Stimulated activated CD4-positive, alpha-beta T cell treated with anti-CD3 and anti-CD28 coated beads, Interleukin-12 subunit alpha, Interleukin-12 subunit beta, amount 100 ng/mL, for 48 hours (primary cell): Measurements from ENCODE around the gene SLAMF8.

Experiments used
- DNase-seq, 3 donors: peaks; one replicate each; pipeline ENCODE4 v3.0.0-alpha.2; 2020; ENCODE audit warnings: low read depth in 2 of 3, low spot score in 1 of 3

SLAMF8 gene

DNA sequence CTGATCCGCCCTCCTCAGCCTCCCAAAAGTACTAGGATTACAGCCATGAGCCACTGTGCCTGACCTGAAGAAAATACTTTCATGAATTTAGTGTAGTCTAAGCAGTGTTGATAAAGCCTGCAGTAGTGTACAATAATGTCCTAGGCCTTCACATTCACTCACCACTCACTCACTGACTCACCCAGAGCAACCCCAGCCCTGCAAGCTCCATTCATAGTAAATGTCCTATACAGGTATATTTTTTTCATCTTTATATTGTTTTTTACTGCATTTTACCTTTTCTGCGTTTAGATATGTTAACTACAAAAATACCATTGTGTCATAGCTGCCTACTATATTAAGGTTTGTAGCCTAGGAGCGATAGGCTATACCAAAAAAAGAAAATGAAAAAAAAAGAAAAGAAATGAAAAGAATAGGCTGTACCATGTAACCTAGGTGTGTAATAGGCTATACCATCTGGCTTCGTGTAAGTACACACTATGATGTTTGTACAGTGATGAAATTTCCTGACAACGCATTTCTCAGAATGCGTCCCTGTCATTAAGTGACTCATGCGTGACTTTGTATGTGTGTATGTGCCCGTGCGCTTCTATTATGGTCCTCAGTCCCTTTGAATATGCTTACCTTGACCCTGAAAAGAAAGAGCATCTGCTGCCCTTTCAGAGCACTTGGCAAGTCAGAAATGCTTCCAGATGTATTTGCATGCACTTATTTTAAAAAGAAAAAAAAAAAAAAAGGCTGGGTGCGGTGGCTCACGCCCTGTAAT is 9.2 kb upstream of the SLAMF8 start:
- DNase-seq: no peak

DNA sequence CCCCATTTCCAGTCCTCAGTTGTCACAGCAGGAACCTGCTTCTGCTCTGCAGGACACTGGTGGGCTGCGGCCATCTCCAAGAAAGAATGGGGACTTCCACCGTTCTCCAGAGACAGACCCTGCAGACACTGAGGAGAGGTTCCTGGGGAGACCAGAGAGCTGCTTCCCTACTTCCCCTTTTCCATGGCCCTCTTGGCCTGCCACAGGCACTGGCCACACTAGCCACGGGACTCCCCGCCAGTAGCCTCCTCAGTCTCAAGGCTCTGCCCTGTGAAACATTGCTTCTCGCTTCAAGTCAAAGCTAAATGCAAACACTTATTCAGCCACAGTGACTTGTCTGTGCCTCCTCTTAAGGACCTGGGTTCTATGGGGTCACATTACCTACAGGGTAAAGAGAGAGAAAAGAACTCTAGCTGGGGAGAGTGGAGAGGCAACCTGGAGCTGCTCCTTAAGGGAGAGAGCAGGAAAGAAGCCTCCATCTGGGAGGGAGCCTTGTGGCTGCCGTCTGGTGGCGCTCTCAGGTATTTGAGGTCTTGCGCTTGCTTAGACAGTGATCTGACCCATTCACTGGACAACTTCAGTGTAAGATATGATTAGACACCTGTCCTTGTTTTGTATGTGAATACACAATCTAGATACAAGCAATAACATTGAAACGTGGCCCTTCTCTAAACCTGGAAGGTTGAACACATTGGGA is 5.4 kb upstream of the SLAMF8 start:
- DNase-seq: no peak

DNA sequence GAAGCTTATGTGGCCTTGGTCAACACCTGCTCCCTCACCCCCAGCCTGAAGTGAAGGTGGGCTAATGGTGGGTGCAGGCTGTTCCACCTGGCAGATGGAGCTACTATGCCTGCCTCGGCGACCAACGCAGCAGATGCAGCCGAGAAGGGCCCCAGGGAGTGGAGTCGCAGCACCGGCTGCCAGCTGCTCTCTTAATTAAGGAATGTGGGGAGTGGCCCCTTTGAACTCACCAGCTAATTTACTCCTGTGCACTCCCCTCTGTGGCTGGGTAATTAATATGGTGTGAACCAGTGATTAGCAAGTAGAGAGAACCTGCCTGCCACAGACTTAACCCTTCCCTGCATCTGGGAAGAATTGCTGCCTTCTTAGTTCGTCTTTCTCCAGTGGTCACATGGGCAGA is 3.3 kb upstream of the SLAMF8 start:
- no peak for DNase-seq

DNA sequence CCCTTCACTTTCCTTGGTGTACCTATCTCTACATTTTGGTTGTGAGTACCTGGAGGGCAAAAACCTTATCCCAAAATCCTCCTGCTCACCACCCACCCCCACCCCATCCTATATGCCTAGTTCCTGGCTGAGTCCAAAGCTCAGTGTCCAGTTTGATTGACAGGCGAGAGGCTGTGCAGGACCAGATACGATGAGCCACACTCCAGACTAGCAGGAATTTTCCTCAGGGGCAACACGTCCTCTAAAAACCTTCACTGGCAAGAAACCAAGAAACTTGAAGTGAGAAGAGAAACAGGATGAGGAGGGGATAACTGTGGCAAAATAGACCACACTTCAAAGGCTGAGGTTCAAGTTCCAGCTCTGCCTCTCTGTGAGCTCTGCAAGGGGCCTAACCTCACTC is 1.1 kb upstream of the SLAMF8 start:
- DNase-seq: no peak

DNA sequence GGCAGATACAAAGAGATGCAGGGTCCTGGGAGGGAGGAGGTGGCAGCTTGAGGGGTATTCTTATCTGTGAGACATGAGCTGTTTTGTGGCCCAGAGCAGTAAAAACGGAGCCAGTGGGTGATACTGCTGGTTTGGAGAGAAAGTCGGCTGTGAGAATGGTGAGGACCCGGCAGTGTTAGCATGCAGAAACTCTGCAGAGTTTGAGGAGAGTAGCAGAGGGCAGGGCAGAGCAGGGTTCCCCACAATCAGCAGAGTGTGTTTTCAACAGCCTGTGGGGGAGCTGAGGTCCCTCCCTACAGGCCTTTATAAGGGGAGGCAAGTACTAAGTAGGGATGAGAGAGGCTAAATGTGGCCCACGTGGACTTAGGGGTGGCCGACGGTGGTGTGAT is 423 bp downstream of the SLAMF8 start:
- DNase-seq: no peak

DNA sequence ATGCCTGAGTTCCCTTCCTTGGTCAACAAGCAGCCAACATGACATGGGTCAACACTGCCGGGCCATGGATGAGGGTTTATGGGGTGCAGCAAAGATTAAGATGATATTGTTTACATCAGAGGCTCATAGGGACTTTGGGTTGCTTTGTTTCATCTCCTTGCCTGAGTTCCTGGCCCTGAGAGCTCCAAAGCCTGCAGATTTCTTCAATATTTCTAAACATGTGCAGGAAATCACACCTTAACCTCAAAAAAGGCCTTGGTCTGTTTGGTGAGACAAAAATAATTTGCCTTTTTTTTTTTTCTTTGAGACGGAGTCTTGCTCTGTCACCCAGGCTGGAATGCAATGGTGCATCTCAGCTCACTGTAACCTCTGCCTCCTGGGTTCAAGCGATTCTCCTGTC is 876 bp downstream of the SLAMF8 start:
- no peak for DNase-seq

DNA sequence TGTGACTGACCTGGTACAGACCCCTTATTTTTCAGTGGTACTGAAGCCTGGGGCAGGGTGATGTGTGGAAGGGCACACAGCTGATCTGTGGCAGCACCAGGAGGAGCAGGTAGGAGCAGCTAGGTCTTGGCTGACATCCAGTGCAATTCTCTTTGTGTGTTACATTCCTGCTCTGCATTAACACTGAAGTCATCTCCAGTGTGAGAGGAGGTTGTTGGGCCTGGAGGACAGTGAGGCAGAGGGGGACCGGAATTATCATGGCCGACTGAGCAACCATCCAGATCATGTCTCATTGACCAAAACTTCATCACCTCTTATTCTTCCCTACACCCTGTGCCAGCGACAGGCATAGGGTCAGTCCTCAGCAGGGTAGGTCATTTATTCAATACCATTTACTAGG is 1.5 kb downstream of the SLAMF8 start:
- DNase-seq: no peak

DNA sequence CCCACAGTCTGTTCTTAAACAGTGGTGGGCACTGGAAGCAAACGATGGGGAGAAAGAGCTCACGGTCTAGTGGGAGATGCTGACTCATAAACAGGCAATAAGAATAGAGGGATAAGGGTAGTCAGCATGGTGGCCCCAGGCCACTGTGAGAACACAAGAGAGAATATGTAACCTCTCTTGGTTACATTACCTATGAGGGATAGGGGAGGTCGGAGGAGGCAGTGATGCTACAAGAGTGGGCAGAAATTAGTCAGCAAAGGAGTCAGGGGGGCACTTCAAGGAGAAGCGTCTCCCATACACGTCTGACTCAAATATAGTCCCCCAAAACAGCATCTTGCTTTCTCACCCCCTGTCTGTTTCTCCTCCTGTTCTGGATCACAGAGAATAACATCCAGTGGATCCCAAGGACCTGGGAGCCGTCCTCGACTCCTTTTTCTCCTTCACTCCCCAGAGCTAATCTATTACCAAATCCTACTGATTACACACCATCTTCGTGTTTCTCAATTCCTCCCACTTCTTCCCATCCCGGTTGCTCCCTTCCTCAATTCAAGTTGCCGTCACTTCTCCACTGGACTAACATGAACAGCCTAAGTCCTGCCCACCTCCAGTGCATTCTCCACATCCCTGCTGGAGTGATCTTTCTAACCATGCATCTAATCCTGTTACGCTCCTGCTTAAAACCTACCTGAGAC is 2.1 kb downstream of the SLAMF8 start:
- no peak for DNase-seq

DNA sequence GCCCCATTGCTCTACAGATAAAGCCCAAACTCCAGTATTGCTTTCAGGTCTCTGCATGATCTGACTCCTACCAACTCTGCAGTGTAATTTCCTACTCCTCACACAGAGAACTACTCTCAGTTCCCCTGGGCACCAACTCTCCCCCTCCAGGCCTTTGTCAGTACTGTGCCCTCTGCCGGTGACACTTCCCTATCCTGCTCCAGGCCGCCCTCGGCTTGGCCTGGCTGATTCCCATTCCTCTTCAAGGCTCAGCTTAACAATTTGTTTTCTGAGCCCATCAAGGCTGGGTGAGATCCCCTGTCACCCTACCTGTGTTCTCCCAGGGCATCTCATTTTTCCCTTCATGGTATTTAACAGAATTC is 2.6 kb downstream of the SLAMF8 start:
- no peak for DNase-seq

DNA sequence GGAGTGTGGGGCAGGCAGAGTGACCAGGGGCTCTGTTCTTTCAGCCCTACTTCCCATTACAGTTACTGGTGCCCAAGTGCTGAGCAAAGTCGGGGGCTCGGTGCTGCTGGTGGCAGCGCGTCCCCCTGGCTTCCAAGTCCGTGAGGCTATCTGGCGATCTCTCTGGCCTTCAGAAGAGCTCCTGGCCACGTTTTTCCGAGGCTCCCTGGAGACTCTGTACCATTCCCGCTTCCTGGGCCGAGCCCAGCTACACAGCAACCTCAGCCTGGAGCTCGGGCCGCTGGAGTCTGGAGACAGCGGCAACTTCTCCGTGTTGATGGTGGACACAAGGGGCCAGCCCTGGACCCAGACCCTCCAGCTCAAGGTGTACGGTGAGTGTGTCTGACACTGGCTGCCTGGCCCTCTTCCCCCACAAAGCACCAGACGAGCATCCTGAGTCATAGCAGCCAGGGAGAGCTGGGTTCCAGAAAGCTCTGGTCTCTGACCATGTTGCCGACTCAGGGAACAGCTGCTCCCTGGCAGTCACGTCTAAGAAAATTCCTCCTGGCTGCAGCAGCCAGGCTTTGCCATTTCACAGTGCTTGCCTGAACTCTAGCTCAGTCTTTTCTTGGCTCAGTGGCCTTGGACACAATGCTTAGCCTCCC is 3.3 kb downstream of the SLAMF8 start:
- DNase-seq: no peak

DNA sequence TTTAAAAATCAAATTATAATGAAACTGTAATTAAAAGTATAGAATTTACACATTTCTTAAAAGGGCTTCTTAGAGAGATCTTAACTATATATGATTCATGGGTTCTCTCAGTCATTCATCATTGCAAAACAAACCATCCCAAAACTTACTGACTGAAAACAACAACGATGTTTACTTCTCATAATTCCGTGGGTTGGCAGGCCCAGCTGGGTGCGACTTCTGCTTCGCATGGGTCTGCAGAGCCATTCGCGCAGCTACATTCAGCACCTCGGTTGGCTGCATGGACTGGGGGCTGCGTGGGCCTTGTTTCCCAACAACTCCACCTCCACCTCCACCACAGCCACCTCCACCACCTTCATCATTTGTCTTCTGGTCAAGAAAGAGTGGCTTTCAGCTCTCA is 4.0 kb downstream of the SLAMF8 start:
- DNase-seq: no peak

DNA sequence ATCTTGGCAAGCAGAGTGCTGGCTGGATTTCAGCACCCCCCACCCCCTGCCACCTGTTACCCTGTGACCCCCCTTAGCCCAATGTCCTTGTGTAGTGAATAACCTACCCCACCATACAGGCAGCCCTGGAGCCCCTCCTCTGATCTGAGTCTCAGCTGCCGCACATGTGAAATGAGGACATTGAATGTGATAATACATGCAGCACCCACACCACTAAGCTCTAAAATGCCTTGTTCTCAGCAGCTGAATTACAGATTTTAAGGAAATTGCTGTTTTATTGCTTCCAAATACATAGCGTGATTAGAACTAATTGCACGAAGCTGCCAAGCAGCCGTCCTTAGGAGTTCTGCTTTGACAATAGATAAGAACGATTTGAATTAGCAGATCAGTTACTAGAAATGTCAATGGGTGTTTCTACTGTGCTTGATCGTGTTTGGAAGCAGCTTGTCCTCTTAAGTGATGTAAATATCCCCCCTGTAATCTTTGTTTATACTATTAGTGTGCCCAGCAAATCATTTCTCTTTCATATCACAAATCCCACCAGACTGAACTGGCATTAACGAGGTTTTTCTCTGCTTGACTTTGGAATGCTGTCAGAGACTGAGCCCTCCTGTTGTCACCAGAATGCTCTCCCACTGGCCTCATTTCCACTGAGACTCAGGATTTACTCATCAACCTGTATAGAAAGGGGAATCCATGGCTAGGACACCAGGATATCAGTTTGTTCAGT is 4.9 kb downstream of the SLAMF8 start:
- DNase-seq: no peak

DNA sequence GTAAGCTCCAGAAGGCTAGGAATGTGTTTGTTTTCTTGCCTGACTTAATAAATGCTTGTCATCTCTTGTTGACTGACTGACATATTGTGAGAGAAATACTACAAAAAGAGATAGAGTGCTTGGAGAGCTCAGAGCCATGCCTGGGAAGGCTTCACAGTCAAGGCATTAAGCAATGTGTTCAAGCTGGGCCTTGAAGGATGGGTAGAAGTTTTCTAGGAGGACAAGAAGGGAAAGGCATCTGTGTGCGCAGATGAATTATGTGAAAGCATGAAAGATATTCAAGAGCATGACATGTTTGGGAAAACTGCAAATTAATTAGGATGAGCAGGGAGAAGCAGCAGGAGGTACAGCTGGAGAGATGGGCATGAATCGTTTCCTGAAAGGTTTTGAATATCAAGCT is 5.6 kb downstream of the SLAMF8 start:
- DNase-seq: no peak

DNA sequence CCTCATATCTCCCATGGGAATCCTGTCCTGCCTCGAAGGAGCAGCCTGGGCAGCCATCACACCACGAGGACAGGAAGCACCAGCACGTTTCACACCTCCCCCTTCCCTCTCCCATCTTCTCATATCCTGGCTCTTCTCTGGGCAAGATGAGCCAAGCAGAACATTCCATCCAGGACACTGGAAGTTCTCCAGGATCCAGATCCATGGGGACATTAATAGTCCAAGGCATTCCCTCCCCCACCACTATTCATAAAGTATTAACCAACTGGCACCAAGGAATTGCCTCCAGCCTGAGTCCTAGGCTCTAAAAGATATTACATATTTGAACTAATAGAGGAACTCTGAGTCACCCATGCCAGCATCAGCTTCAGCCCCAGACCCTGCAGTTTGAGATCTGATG is 8.7 kb downstream of the SLAMF8 start:
- DNase-seq: no peak

DNA sequence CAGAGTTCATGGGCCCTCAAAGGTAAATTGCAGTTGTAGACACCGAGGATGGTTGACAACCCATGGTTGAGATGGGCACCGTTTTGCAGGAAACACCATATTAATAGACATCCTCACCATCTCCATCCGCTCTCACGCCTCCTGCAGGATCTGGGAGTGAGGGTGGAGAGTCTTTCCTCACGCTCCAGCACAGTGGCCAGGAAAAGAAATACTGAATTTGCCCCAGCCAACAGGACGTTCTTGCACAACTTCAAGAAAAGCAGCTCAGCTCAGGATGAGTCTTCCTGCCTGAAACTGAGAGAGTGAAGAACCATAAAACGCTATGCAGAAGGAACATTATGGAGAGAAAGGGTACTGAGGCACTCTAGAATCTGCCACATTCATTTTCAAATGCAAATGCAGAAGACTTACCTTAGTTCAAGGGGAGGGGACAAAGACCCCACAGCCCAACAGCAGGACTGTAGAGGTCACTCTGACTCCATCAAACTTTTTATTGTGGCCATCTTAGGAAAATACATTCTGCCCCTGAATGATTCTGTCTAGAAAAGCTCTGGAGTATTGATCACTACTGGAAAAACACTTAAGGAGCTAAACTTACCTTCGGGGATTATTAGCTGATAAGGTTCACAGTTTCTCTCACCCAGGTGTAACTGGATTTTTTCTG is 9.3 kb downstream of the SLAMF8 start:
- no peak for DNase-seq

DNA sequence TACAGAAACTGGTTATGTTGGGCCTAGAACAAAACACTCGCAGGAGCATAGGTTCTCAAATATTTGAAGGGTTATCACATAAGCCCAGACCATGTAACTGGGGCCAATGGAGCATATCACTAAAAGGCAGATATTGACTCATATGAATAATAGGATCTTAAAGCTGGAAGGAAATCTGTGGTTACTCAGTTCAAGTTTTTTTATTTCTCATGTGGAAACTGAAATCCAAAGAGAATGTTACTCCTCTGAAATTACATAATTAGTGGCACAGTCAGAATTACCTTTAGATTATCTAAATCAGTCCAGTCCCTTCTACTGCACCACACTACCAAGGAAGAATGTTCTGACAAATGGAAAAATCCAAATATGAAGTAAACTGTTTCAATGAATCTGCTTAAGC is 12.0 kb downstream of the SLAMF8 start:
- no peak for DNase-seq

DNA sequence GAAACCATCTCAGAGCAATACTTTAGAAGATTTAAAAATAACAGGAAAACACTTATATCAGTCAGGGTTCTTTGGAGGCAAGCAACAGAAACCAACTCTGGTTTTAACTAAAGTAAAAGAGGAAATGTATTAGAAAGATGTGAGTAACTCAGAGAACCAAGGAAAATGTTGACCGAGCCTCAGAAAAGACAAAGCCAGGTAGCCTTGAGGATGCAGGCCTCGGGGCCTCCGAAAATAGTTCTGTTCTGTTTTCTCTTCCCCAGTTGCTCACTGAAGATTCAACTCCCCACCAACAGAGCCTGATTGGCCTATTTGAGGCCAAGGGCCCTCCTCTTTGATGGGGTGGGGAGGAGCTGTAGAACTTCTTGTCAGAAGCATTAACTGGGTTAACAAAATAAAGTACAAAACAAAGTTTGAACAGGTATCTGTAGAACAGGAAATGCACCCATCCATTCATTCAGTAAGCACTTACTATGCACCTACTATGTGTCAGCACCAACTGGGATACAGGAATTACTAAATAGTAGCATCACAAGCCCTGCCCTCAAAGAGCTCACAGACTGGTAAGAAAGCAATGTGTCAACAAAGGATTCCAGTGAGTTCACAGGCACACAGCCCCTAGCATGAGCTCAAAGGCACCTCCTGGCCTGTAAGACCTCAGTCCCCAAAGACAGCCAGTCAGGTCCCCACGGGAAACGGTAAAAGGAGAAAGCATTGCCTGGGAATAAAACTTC is 12.6 kb downstream of the SLAMF8 start:
- no peak for DNase-seq

DNA sequence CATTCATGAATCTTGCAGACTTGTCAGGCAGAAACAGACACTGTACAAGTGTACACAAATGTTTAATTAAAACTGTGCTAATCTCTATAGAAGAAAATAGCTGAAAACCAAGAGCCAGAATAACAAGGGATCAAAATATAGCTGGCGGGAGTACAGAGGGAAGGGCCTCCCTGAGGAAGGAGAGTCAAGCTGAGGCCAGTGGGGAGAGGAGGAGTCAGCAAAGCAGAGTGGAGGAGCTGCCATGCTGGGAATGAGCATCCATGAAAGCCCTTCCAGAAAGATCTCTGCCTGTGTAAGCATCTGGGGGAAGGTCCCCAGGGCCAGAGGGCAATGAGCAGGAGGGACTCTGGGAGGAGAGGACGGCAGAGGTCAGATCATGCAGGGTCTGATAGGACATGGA is 15.1 kb downstream of the SLAMF8 start:
- DNase-seq: no peak

DNA sequence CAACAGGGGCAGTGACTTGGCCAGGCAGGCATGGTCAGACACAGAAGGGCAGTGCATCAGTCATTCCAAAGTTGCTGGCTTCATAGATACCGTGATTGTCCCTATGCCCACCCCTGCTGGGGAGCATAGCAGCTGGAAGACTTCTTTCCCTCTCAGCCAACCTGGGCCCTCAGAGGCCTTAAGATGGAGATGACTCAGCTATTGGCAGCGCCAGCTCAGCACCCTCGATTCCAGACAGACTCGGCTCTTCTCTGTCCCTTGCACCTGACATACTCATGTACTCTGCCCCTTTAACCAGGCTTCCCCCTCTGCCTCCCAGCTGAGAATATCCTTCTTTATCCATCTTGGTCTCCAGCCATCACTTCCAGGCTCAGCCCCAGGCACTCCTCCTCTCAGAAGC is 16.8 kb downstream of the SLAMF8 start:
- no peak for DNase-seq
